ENCODE measurements around the gene CAPN14. TPM values are rescaled to one million over a fixed set of nuclear protein-coding genes. Genes with fewer than 3 reads are reported as not detected.

CAPN14 gene
- total RNA-seq, 1 donor from 2014 or later, result 0.13 TPM

- Mint-ChIP-seq H3K27ac (ENCODE audit: unreplicated experiment) (no peak overlapping the region), H3K4me1 (ENCODE audit: unreplicated experiment) (peaks cover 32% of the 10 kb centered on the region), H3K36me3 (ENCODE audit: low read depth, unreplicated experiment) (no peaks in the 10 kb centered on the region), H3K4me3 (ENCODE audit: unreplicated experiment) (no peak overlapping the region), H3K27me3 (ENCODE audit: unreplicated experiment) (no peaks in the 10 kb centered on the region), H3K9me3 (ENCODE audit: unreplicated experiment) (peaks cover 3% of the 10 kb centered on the region)
- no peak for DNase-seq (ENCODE audit: low spot score)
- TF ChIP-seq CTCF (IDR thresholded peaks at IDR 0.05; ENCODE audit: unreplicated experiment), result no peak
Observed at GRCh38 chr2:31213601-31214443, 3.5 kb downstream of the CAPN14 start.

- no peak for DNase-seq (ENCODE audit: low spot score)
- peaks cover 24% of the 10 kb centered on the region for H3K4me1 Mint-ChIP-seq (ENCODE audit: unreplicated experiment)
- no peak overlapping the region for H3K27ac Mint-ChIP-seq (ENCODE audit: unreplicated experiment)
- H3K27me3 Mint-ChIP-seq (ENCODE audit: unreplicated experiment), result no peaks in the 10 kb centered on the region
- H3K9me3 Mint-ChIP-seq (ENCODE audit: unreplicated experiment), result peaks cover 3% of the 10 kb centered on the region
- TF ChIP-seq CTCF (IDR thresholded peaks at IDR 0.05; ENCODE audit: unreplicated experiment), result no peak
- no peak overlapping the region for H3K4me3 Mint-ChIP-seq (ENCODE audit: unreplicated experiment)
- H3K36me3 Mint-ChIP-seq (ENCODE audit: low read depth, unreplicated experiment), result no peaks in the 10 kb centered on the region
Observed at GRCh38 chr2:31212659-31213600, 4.4 kb downstream of the CAPN14 start.

GRCh38 chr2:31208240-31208639 is 9.1 kb downstream of the CAPN14 start:
- no peak for DNase-seq (ENCODE audit: low spot score)
- H3K36me3 Mint-ChIP-seq (ENCODE audit: low read depth, unreplicated experiment), result no peaks in the 10 kb centered on the region
- no peak overlapping the region for H3K4me3 Mint-ChIP-seq (ENCODE audit: unreplicated experiment)
- no peaks in the 10 kb centered on the region for H3K4me1 Mint-ChIP-seq (ENCODE audit: unreplicated experiment)
- H3K27ac Mint-ChIP-seq (ENCODE audit: unreplicated experiment), result no peak overlapping the region
- H3K27me3 Mint-ChIP-seq (ENCODE audit: unreplicated experiment), result peaks cover 4% of the 10 kb centered on the region
- TF ChIP-seq CTCF (IDR thresholded peaks at IDR 0.05; ENCODE audit: unreplicated experiment), result no peak
- H3K9me3 Mint-ChIP-seq (ENCODE audit: unreplicated experiment), result no peaks in the 10 kb centered on the region

- Mint-ChIP-seq H3K4me1 (ENCODE audit: unreplicated experiment) (no peaks in the 10 kb centered on the region), H3K9me3 (ENCODE audit: unreplicated experiment) (no peaks in the 10 kb centered on the region), H3K27me3 (ENCODE audit: unreplicated experiment) (peaks cover 4% of the 10 kb centered on the region), H3K36me3 (ENCODE audit: low read depth, unreplicated experiment) (no peaks in the 10 kb centered on the region), H3K4me3 (ENCODE audit: unreplicated experiment) (no peak overlapping the region), H3K27ac (ENCODE audit: unreplicated experiment) (no peak overlapping the region)
- no peak for DNase-seq (ENCODE audit: low spot score)
- TF ChIP-seq CTCF (IDR thresholded peaks at IDR 0.05; ENCODE audit: unreplicated experiment), result no peak
Observed at GRCh38 chr2:31207790-31208189, 9.5 kb downstream of the CAPN14 start.
